Ishikawa (cell line): ENCODE measurements around the gene F13A1.

Experiments
- CEBPB ChIP-seq: IDR thresholded peaks from 2 replicates; pipeline ENCODE4 v1.6.1; 2012
- CREB1 ChIP-seq: IDR thresholded peaks from 2 replicates; pipeline ENCODE4 v1.6.1; 2012; ENCODE audit warnings: low read depth
- EGR1 ChIP-seq: IDR thresholded peaks from 2 replicates; pipeline ENCODE4 v1.6.1; 2012
- EP300 ChIP-seq: IDR thresholded peaks from 2 replicates; pipeline ENCODE4 v1.6.1; 2012; ENCODE audit warnings: borderline replicate concordance
- FOXM1 ChIP-seq: IDR thresholded peaks from 2 replicates; pipeline ENCODE4 v1.6.1; 2012; ENCODE audit warnings: low read depth, borderline replicate concordance
- MAX ChIP-seq: IDR thresholded peaks from 2 replicates; pipeline ENCODE4 v1.6.1; 2012
- NFIC ChIP-seq: IDR thresholded peaks from 2 replicates; pipeline ENCODE4 v1.6.1; 2012
- RAD21 ChIP-seq: IDR thresholded peaks from 2 replicates; pipeline ENCODE4 v1.6.1; 2012; ENCODE audit warnings: low read depth
- REST ChIP-seq: IDR thresholded peaks from 2 replicates; pipeline ENCODE4 v1.6.1; 2012; ENCODE audit warnings: low read depth, mild to moderate bottlenecking
- TAF1 ChIP-seq: IDR thresholded peaks from 2 replicates; pipeline ENCODE4 v1.6.1; 2012; ENCODE audit warnings: low read depth, mild to moderate bottlenecking
- TCF12 ChIP-seq: IDR thresholded peaks from 2 replicates; pipeline ENCODE4 v1.6.1; 2012; ENCODE audit warnings: low read depth
- TEAD4 ChIP-seq: IDR thresholded peaks from 2 replicates; pipeline ENCODE4 v1.6.1; 2012
- USF1 ChIP-seq: IDR thresholded peaks from 2 replicates; pipeline ENCODE4 v1.6.1; 2012
- YY1 ChIP-seq: IDR thresholded peaks from 2 replicates; pipeline ENCODE4 v1.6.1; 2012; ENCODE audit warnings: low read depth
- ZBTB7A ChIP-seq: IDR thresholded peaks from 2 replicates; pipeline ENCODE4 v1.6.1; 2012; ENCODE audit warnings: low read depth

Gene F13A1

GRCh38 chr6:6227896-6228295, 92.6 kb downstream of the F13A1 start:
- TF ChIP-seq NFIC (no peak), EGR1 (no peak), MAX (no peak), ZBTB7A (no peak)

GRCh38 chr6:6225885-6226529, 94.5 kb downstream of the F13A1 start:
- TF ChIP-seq USF1 (no peak), NFIC (no peak), MAX (no peak), FOXM1 (no peak), TCF12 (no peak), EGR1 (no peak), CEBPB (no peak), REST (no peak), RAD21 (no peak), YY1 (no peak)

GRCh38 chr6:6224933-6225486, 95.5 kb downstream of the F13A1 start:
- TF ChIP-seq RAD21 (peak; percentile 43; the same call in 1 of the 2 replicates), EP300 (no peak), USF1 (no peak), MAX (no peak), EGR1 (no peak)

GRCh38 chr6:6221787-6222535, 98.5 kb downstream of the F13A1 start:
- TF ChIP-seq USF1 (no peak), RAD21 (0 out of 2 replicates have a peak, but pooled peaks have one; percentile 9)

GRCh38 chr6:6220718-6221117, 99.7 kb downstream of the F13A1 start:
- TF ChIP-seq RAD21 (peak; percentile 4; the same call in 1 of the 2 replicates), EGR1 (no peak)

GRCh38 chr6:6219716-6220115, 100.7 kb downstream of the F13A1 start:
- no peak for TF ChIP-seq EGR1
- TF ChIP-seq TEAD4, result no peak

- TF ChIP-seq EGR1 (no peak), REST (no peak), CREB1 (no peak), TEAD4 (no peak), TCF12 (no peak), NFIC (no peak), MAX (no peak), RAD21 (no peak), EP300 (no peak), TAF1 (no peak), CEBPB (no peak), YY1 (no peak), ZBTB7A (no peak), USF1 (no peak), FOXM1 (no peak)
Measured at GRCh38 chr6:6218759-6219085, 101.7 kb downstream of the F13A1 start.
